A549 (cell line): ENCODE measurements around the gene PIGU. TPM values are rescaled to one million over a fixed set of nuclear protein-coding genes. Genes with fewer than 3 reads are reported as not detected.

Experiments used
- ATAC-seq, 2 experiments: fragments of 200-7000 bp in 1 of 2; fragments of >200 bp in 1 of 2; cut with Nextera tagmentation in 1 of 2; cut with Tn5 transposase in 1 of 2; 3 replicates each; pipeline versions ENCODE4 v1.8.0 to v1.9.1; 2018 to 2020; ENCODE audit warnings: mild to moderate bottlenecking in 1 of 2, moderate library complexity in 1 of 2
- CTCF ChIA-PET: fragments of 300-600 bp; sonication (Branson Sonifier 250); formaldehyde crosslinking; extraction: SDS; loops from one replicate; lab custom pipeline; 2021; ENCODE audit warnings: antibody characterized with exemption, inconsistent platforms; lab: Yijun Ruan, JAX
- POLR2A ChIA-PET: fragments of 350-600 bp; formaldehyde crosslinking; extraction: SDS; loops from one replicate; lab custom pipeline; 2021; ENCODE audit warnings: antibody characterized with exemption, inconsistent platforms; lab: Yijun Ruan, JAX
- DNase-seq, 2 experiments: peaks; one replicate each; pipeline versions ENCODE4 v3.0.0 to v3.0.0-alpha.2; 2011 to 2016; ENCODE audit warnings: low read depth in 1 of 2, low spot score in 1 of 2
- FAIRE-seq: peaks from 2 replicates; lab custom pipeline; 2011; peaks lifted over from hg19 to GRCh38; lab: Jason Lieb, UNC
- H3K27ac ChIP-seq, 2 experiments: fragments of >200 bp; sonication (Bioruptor Twin); formaldehyde crosslinking; 3 replicates each; pipeline ENCODE4 v1.5.1; 2016 to 2017
- H3K4me1 ChIP-seq: fragments of >200 bp; sonication (Bioruptor Twin); formaldehyde crosslinking; 3 replicates; pipeline ENCODE4 v1.6.1; 2016
- H3K4me2 ChIP-seq: fragments of >200 bp; sonication (Bioruptor Twin); formaldehyde crosslinking; 3 replicates; pipeline ENCODE4 v1.6.1; 2016
- H3K4me3 ChIP-seq: fragments of >200 bp; sonication (Bioruptor Twin); formaldehyde crosslinking; 3 replicates; pipeline ENCODE4 v1.5.1; 2016
- H3K9me3 ChIP-seq: fragments of >200 bp; sonication (Bioruptor Twin); formaldehyde crosslinking; 3 replicates; pipeline ENCODE4 v1.6.1; 2016
- ATOH8 ChIP-seq: fragments of 250-450 bp; sonication (Bioruptor Pico); IDR thresholded peaks from 2 replicates; pipeline ENCODE4 v1.5.0; 2020; ENCODE audit warnings: low read depth, mild to moderate bottlenecking, moderate library complexity
- BCL3 ChIP-seq: fragments of >200 bp; sonication (Bioruptor Twin); formaldehyde crosslinking; IDR thresholded peaks from 3 replicates; pipeline ENCODE4 v1.6.1; 2016
- BHLHE40 ChIP-seq: IDR thresholded peaks from 2 replicates; pipeline ENCODE4 v1.6.1; 2012; ENCODE audit warnings: low read depth, low read length, inconsistent platforms
- E2F6 ChIP-seq: IDR thresholded peaks from 2 replicates; pipeline ENCODE4 v1.6.1; 2012; ENCODE audit warnings: low read depth, borderline replicate concordance
- EHMT2 ChIP-seq: fragments of 200-600 bp; sonication (generic); IDR thresholded peaks from 2 replicates; pipeline ENCODE4 v1.6.1; 2016; ENCODE audit warnings: antibody characterized with exemption, low read depth, mild to moderate bottlenecking, moderate library complexity
- ELK1 ChIP-seq: fragments of 150-350 bp; IDR thresholded peaks from 2 replicates; pipeline ENCODE4 v1.6.1; 2014; ENCODE audit warnings: low read depth, mild to moderate bottlenecking, low read length
- EP300 ChIP-seq, 2 experiments: fragments of >200 bp; sonication (Bioruptor Twin); formaldehyde crosslinking; IDR thresholded peaks; 2 replicates in 1 of 2; 3 replicates in 1 of 2; pipeline ENCODE4 v1.6.1; 2016 to 2017
- ESRRA ChIP-seq: fragments of 150-350 bp; IDR thresholded peaks from 2 replicates; pipeline ENCODE4 v1.6.1; 2014; ENCODE audit warnings: mild to moderate bottlenecking, low read length, borderline replicate concordance
- HDAC2 ChIP-seq: fragments of 200-600 bp; sonication (generic); IDR thresholded peaks from 2 replicates; pipeline ENCODE4 v1.6.1; 2016
- HES2 ChIP-seq: fragments of >200 bp; sonication (Bioruptor Twin); formaldehyde crosslinking; IDR thresholded peaks from 2 replicates; pipeline ENCODE4 v1.6.1; 2016
- HEYL ChIP-seq: fragments of 250-450 bp; sonication (Bioruptor Pico); IDR thresholded peaks from 2 replicates; pipeline ENCODE4 v1.8.0; 2021; ENCODE audit warnings: mild to moderate bottlenecking, moderate library complexity
- HOXB13 ChIP-seq: fragments of 250-450 bp; sonication (Bioruptor Pico); IDR thresholded peaks from 2 replicates; pipeline ENCODE4 v1.5.0; 2020; ENCODE audit warnings: low read depth, mild to moderate bottlenecking, moderate library complexity
- HOXB5 ChIP-seq: fragments of 250-450 bp; sonication (Bioruptor Pico); IDR thresholded peaks from 2 replicates; pipeline ENCODE4 v1.5.0; 2020; ENCODE audit warnings: mild to moderate bottlenecking, moderate library complexity
- JUN ChIP-seq, 2 experiments: fragments of >200 bp; sonication (Bioruptor Twin); formaldehyde crosslinking; IDR thresholded peaks; 2 replicates in 1 of 2; 3 replicates in 1 of 2; pipeline ENCODE4 v1.6.1; 2016 to 2017
- KDM5A ChIP-seq: fragments of 200-600 bp; sonication (generic); IDR thresholded peaks from 2 replicates; pipeline ENCODE4 v1.6.1; 2016; ENCODE audit warnings: antibody characterized with exemption, mild to moderate bottlenecking
- MAZ ChIP-seq: fragments of 150-350 bp; IDR thresholded peaks from 2 replicates; pipeline ENCODE4 v1.6.1; 2014; ENCODE audit warnings: antibody characterized with exemption, low read depth, low read length, borderline replicate concordance
- MYC ChIP-seq: IDR thresholded peaks from 2 replicates; pipeline ENCODE4 v1.6.1; 2012; ENCODE audit warnings: mild to moderate bottlenecking, inconsistent platforms, low read length, improper control_type of control experiment, borderline replicate concordance
- PBX3 ChIP-seq: IDR thresholded peaks from 2 replicates; pipeline ENCODE4 v1.6.1; 2012
- PHF8 ChIP-seq: fragments of 200-600 bp; sonication (generic); IDR thresholded peaks from 2 replicates; pipeline ENCODE4 v1.6.1; 2016; ENCODE audit warnings: low read depth, mild to moderate bottlenecking, antibody characterized with exemption, moderate library complexity, borderline replicate concordance
- POLR2A ChIP-seq: IDR thresholded peaks from 2 replicates; pipeline ENCODE4 v1.6.1; 2012; ENCODE audit warnings: mild to moderate bottlenecking, low read length
- RAD21 ChIP-seq, 2 experiments: fragments of >200 bp in 1 of 2; sonication (Bioruptor Twin) in 1 of 2; formaldehyde crosslinking in 1 of 2; IDR thresholded peaks in 1 of 2; conservative IDR thresholded peaks in 1 of 2; 2 replicates in 1 of 2; 3 replicates in 1 of 2; pipeline ENCODE4 v1.6.1; 2012 to 2018; ENCODE audit warnings: inconsistent platforms in 1 of 2
- RARB ChIP-seq: fragments of 250-450 bp; sonication (Bioruptor Pico); IDR thresholded peaks from 2 replicates; pipeline ENCODE4 v1.8.0; 2021; ENCODE audit warnings: mild to moderate bottlenecking, moderate library complexity
- REST ChIP-seq: fragments of 200-600 bp; sonication (generic); IDR thresholded peaks from 2 replicates; pipeline ENCODE4 v1.6.1; 2016; ENCODE audit warnings: antibody characterized with exemption, mild to moderate bottlenecking, moderate library complexity
- RFX5 ChIP-seq: fragments of 450-650 bp; IDR thresholded peaks from 2 replicates; pipeline ENCODE4 v1.7.1; 2014; ENCODE audit warnings: antibody characterized with exemption, mild to moderate bottlenecking, moderate library complexity
- RNF2 ChIP-seq: fragments of 200-600 bp; sonication (generic); IDR thresholded peaks from 2 replicates; pipeline ENCODE4 v1.6.1; 2016; ENCODE audit warnings: low read depth, mild to moderate bottlenecking, antibody characterized with exemption, moderate library complexity, borderline replicate concordance
- SMC3 ChIP-seq: fragments of >200 bp; sonication (Bioruptor Twin); formaldehyde crosslinking; IDR thresholded peaks from 3 replicates; pipeline ENCODE4 v1.6.1; 2018; ENCODE audit warnings: inconsistent platforms
- USF2 ChIP-seq: fragments of 450-650 bp; IDR thresholded peaks from 2 replicates; pipeline ENCODE4 v1.6.1; 2014; ENCODE audit warnings: antibody characterized with exemption
- ZNF302 ChIP-seq: fragments of 250-450 bp; sonication (Bioruptor Pico); IDR thresholded peaks from 2 replicates; pipeline ENCODE4 v1.9.0; 2021; ENCODE audit warnings: inconsistent platforms, mild to moderate bottlenecking, moderate library complexity
- ZSCAN20 ChIP-seq: fragments of 250-450 bp; sonication (Bioruptor Pico); IDR thresholded peaks from 2 replicates; pipeline ENCODE4 v1.8.0; 2022; ENCODE audit warnings: mild to moderate bottlenecking, moderate library complexity
- WGBS: methylation state at CpG from one replicate; pipeline ENCODE4 v1.1.6; 2017; ENCODE audit errors: missing lambda C conversion rate; 5-methylcytosine and 5-hydroxymethylcytosine counted together
- polyA plus RNA-seq, 4 experiments: library from polyadenylated mRNA; depleted of rRNA in 3 of 4; stranded (reverse); fragments of >200 nt; fragmentation: RNase III in 1 of 4; extraction: RNeasy Plus Mini Kit Qiagen cat#74134 plus additional on column Dnase treatment in 1 of 4; gene quantifications; 2 replicates in 3 of 4; 3 replicates in 1 of 4; pipeline ENCODE4 v1.2.3, GENCODE V29; 2011 to 2017

Gene PIGU
- polyA plus RNA-seq, 2 of the 4 experiments (the other 2 are of a cell fraction): 27.8 to 103 TPM

GRCh38 chr20:34525709-34526416, 151.0 kb downstream of the PIGU start:
- ChIA-PET POLR2A (interaction anchor here (1.4 to 1.8 kb wide), 2 partner anchors 9 to 33 kb away, joined by 4 to 12 read pairs; partner anchors contain the start of genes DYNLRB1 and MAP1LC3A), CTCF (interaction anchor here (1.0 to 7.4 kb wide), 7 partner anchors 13 to 335 kb away, joined by 3 to 106 read pairs (median 4); no protein-coding TSS in a partner anchor)
- Histone ChIP-seq H3K27ac (peak overlapping the region; percentile 67 to 83), H3K9me3 (no peaks in the 10 kb centered on the region), H3K4me3 (peak overlapping the region; percentile 19; the same call in 1 of the 3 replicates), H3K4me1 (peaks cover 55% of the 10 kb centered on the region), H3K4me2 (peak overlapping the region; percentile 76)
- peak; percentile 95 for FAIRE-seq
- peak; percentile 97 to 99 for DNase-seq
- 1% methylated on average over 14 of the region's 14 CpGs for WGBS
- ATAC-seq: peak; percentile 92 to 93
- TF ChIP-seq HOXB13: no peak
- TF ChIP-seq RARB (CRISPR knock-in tag): no peak; the same call in 1 of the 2 replicates
- no peak for TF ChIP-seq KDM5A
- no peak for TF ChIP-seq HES2
- TF ChIP-seq JUN (IDR thresholded peaks at IDR 0.05): peak; percentile 96
- 0 out of 2 replicates have a peak, but pooled peaks have one; percentile 17 for TF ChIP-seq HEYL
- no peak for TF ChIP-seq SMC3
- TF ChIP-seq HDAC2: no peak
- no peak for TF ChIP-seq POLR2A
- no peak for TF ChIP-seq MYC
- TF ChIP-seq RNF2: no peak
- no peak for TF ChIP-seq EHMT2
- no peak for TF ChIP-seq E2F6
- no peak for TF ChIP-seq BHLHE40
- no peak for TF ChIP-seq PHF8
- TF ChIP-seq ATOH8 (CRISPR knock-in tag): no peak; the same call in 1 of the 2 replicates
- TF ChIP-seq PBX3: peak; percentile 82
- TF ChIP-seq ESRRA: no peak
- peak in 1 of 2 experiments; percentile 35; a peak in 1 of 5 replicates for TF ChIP-seq RAD21 (conservative IDR thresholded peaks at IDR 0.05 in 1 of 2, IDR thresholded peaks at IDR 0.05 in 1 of 2)
- TF ChIP-seq MAZ: no peak
- TF ChIP-seq ELK1: no peak
- TF ChIP-seq ZNF302: no peak
- peak; percentile 72 to 84; a peak in 3 of 5 replicates for TF ChIP-seq EP300 (IDR thresholded peaks at IDR 0.05)
- no peak for TF ChIP-seq REST
- TF ChIP-seq ZSCAN20: no peak
- TF ChIP-seq USF2: no peak
- peak; percentile 94 for TF ChIP-seq BCL3
- TF ChIP-seq HOXB5: peak; percentile 72; the same call in 1 of the 2 replicates
- peak; percentile 52; the same call in 1 of the 2 replicates for TF ChIP-seq RFX5
